ENCODE data around the gene BCAR1.
A peak's percentile ranks its signal among the peaks of the same experiment; 100 is the strongest.

BCAR1 gene

DNA sequence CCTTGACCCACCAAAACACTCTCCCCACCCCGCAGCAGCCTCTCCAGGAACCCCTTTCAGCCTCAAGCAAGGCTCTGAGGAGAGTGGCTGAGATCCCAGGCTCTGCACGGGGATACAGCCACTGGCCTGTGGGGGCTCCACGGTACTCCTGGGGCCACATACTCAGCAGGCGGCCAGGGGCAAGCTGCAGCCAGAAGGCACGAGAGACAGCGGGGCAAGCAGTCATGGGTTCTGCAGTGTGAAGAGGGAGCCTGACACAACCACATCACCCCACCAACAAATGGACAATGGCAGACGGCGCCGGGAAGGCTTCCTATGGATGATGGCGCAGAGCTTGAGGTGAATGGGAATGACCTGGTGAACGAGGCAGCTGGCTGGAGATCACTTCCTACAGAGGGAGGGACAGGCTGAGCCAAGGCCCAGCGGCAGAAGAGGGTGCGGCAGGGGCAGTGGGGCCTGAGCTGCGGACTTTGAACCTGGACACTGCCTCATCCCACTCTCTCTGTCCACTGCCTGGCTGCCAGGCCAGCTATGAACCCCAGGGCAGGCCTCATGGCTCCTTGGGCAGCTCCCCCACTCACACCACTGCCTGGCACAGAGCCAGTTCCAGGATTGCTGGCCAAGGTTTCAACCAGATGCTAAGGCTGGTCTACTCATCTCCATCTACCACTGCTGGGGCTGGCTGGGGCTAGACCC is 10.8 kb upstream of the BCAR1 start:
- H3K4me1 ChIP-seq (ENCODE audit: control insufficient read depth in 1 of 2, insufficient read depth in 2 of 2, low read length in 2 of 2), result peaks cover 24 to 65% of the 10 kb centered on the region in 2 donors
- H3K36me3 ChIP-seq (ENCODE audit: control insufficient read depth in 1 of 2, insufficient read depth in 2 of 2, low read length in 2 of 2), result no peaks in the 10 kb centered on the region

DNA sequence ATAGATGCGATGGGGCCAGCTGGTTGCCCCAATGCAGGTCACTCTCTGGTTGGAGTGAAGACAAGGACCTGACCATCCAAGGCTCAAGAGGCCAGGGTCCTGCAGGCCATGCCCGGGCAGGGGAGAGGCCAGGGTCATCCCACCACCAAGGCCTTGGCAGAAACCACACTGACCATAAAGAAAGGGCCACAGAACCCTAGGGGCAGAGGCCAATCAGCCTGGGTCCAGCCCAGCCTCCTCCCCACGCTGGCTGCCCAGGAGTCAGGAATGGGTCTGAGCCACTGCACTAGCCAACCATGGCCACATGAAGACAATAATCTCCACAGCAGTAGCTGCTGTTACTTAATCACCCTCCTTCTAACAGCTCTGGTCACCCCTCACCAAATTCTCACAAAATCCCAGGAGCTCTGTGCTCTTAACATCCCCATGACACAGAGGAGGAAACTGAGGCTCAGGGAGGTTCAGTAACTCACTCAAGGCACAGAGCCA is 10.2 kb upstream of the BCAR1 start:
- Histone ChIP-seq H3K36me3 (ENCODE audit: control insufficient read depth in 1 of 2, insufficient read depth in 2 of 2, low read length in 2 of 2) (no peaks in the 10 kb centered on the region), H3K27me3 (ENCODE audit: low read depth, low read length) (no peaks in the 10 kb centered on the region), H3K9me3 (ENCODE audit: control insufficient read depth in 1 of 2, low read length in 2 of 2) (no peaks in the 10 kb centered on the region), H3K4me3 (ENCODE audit: low read depth in 1 of 2, low read length in 2 of 2) (no peak overlapping the region), H3K27ac (ENCODE audit: low read length) (no peak overlapping the region), H3K4me1 (ENCODE audit: control insufficient read depth in 1 of 2, insufficient read depth in 2 of 2, low read length in 2 of 2) (peaks cover 26 to 67% of the 10 kb centered on the region in 2 donors)

More for the DNA sequence above, 10.8 kb upstream of the BCAR1 start:
- Histone ChIP-seq H3K4me3 (ENCODE audit: low read depth in 1 of 2, low read length in 2 of 2) (no peak overlapping the region), H3K27ac (ENCODE audit: low read length) (no peak overlapping the region), H3K27me3 (ENCODE audit: low read depth, low read length) (no peaks in the 10 kb centered on the region), H3K9me3 (ENCODE audit: control insufficient read depth in 1 of 2, low read length in 2 of 2) (no peaks in the 10 kb centered on the region)

DNA sequence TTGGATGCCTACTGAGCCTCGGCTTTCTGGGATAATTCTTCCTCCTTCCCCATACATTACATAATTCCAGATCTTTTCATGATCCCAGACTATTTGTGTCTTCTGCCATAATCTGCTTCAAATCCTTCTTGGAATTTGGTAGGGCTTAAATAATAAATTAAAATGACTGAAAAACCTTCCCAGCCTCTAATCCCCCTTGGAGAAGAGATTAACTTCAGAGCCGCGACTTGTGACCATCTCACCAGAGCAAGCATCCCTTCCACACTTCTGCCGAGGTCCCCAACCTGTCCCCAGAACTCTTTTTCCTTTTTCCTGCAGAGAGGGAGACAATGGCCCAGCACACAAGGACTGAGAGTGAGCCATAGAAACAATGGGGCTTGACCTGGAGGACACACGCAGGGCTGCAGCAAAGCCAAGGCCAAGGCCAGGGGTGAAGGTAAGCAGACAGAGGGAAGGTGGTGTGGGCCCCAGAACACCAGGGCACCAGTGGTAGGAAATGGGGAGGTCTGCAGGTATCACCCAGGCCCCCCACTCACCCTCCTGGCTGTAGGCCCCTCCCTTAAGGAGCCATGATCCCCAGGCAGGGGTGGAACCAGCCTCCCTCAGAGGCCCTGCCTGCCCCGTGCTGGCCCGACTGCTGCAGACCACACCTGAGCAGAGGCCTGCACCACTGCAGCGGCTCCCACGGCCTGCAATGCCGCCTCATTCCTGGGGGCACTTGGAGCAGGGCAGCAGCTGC is 9.6 kb upstream of the BCAR1 start:
- H3K4me3 ChIP-seq (ENCODE audit: low read depth in 1 of 2, low read length in 2 of 2), result no peak overlapping the region
- H3K4me1 ChIP-seq (ENCODE audit: control insufficient read depth in 1 of 2, insufficient read depth in 2 of 2, low read length in 2 of 2), result peaks cover 27 to 67% of the 10 kb centered on the region in 2 donors

DNA sequence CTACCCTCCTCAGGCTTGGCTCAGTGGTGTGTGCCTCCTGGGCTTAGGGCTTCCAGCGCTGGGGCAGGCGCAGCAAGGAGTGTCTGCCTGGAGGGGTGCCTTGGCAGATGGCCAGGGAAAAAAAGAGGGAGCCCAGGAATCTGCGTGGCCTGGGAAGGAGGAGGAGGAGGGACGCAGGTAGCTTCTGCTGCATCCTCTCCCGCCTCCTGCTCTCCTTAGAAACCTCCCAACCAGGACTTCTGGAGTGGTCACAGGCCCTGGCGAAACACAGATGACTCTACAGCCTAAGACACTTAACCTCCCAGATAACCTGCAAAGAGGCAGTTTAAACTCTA is 7.3 kb upstream of the BCAR1 start:
- H3K27ac ChIP-seq (ENCODE audit: low read length), result no peak overlapping the region
- H3K36me3 ChIP-seq (ENCODE audit: control insufficient read depth in 1 of 2, insufficient read depth in 2 of 2, low read length in 2 of 2), result no peaks in the 10 kb centered on the region
- H3K4me3 ChIP-seq (ENCODE audit: low read depth in 1 of 2, low read length in 2 of 2), result no peak overlapping the region
- H3K4me1 ChIP-seq (ENCODE audit: control insufficient read depth in 1 of 2, insufficient read depth in 2 of 2, low read length in 2 of 2), result peaks cover 22 to 79% of the 10 kb centered on the region in 2 donors
- H3K27me3 ChIP-seq (ENCODE audit: low read depth, low read length), result no peaks in the 10 kb centered on the region
- H3K9me3 ChIP-seq (ENCODE audit: control insufficient read depth in 1 of 2, low read length in 2 of 2), result no peaks in the 10 kb centered on the region

More for the DNA sequence above, 9.6 kb upstream of the BCAR1 start:
- Histone ChIP-seq H3K27me3 (ENCODE audit: low read depth, low read length) (no peaks in the 10 kb centered on the region), H3K36me3 (ENCODE audit: control insufficient read depth in 1 of 2, insufficient read depth in 2 of 2, low read length in 2 of 2) (no peaks in the 10 kb centered on the region), H3K9me3 (ENCODE audit: control insufficient read depth in 1 of 2, low read length in 2 of 2) (no peaks in the 10 kb centered on the region), H3K27ac (ENCODE audit: low read length) (no peak overlapping the region)

DNA sequence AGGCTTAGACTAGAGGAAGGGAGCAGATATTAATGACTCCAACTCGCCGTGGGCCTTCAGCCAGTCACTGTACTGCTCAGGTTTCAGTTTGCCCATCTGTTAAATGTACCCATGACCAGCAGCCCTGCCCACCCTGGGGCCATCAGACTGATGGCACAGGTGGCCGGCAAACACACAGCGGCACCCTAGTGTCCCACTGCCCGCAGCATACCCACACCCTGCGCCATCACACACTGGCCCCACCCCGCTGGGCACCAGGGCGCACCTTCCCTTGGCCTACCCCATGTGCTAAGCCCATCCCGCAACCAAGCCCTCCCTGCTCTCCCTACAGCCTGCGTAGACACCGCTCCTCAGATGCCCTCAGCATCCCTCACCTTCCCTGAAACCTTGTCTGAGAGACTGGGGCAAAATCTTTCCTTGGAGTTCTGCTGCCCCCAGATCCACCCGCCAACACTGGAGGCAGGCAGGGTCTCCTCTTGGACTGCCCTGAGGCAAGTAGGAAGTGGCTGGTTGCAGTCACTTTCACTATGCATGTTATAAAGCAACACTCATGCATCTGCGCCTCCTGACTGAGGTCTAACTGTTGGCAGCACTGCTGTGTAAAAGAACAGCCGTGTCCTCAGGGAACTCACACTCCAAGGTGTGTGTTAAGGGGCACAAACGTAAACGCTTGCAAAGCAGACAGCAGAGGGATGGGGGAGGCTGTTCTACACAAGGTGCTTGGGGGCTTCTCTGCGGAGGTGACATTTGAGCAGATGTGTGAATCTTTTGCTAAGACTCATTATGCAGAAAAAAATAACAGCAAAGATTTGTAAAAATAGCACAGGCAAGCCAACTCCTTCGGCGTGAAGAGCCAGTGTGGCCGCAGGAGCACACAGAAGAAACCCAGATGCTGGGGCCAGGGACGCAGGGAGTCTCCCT is 6.7 kb upstream of the BCAR1 start:
- Histone ChIP-seq H3K4me1 (ENCODE audit: control insufficient read depth in 1 of 2, insufficient read depth in 2 of 2, low read length in 2 of 2) (peaks cover 18 to 79% of the 10 kb centered on the region in 2 donors), H3K27me3 (ENCODE audit: low read depth, low read length) (no peaks in the 10 kb centered on the region), H3K27ac (ENCODE audit: low read length) (no peak overlapping the region), H3K36me3 (ENCODE audit: control insufficient read depth in 1 of 2, insufficient read depth in 2 of 2, low read length in 2 of 2) (no peaks in the 10 kb centered on the region), H3K4me3 (ENCODE audit: low read depth in 1 of 2, low read length in 2 of 2) (no peak overlapping the region), H3K9me3 (ENCODE audit: control insufficient read depth in 1 of 2, low read length in 2 of 2) (no peaks in the 10 kb centered on the region)

DNA sequence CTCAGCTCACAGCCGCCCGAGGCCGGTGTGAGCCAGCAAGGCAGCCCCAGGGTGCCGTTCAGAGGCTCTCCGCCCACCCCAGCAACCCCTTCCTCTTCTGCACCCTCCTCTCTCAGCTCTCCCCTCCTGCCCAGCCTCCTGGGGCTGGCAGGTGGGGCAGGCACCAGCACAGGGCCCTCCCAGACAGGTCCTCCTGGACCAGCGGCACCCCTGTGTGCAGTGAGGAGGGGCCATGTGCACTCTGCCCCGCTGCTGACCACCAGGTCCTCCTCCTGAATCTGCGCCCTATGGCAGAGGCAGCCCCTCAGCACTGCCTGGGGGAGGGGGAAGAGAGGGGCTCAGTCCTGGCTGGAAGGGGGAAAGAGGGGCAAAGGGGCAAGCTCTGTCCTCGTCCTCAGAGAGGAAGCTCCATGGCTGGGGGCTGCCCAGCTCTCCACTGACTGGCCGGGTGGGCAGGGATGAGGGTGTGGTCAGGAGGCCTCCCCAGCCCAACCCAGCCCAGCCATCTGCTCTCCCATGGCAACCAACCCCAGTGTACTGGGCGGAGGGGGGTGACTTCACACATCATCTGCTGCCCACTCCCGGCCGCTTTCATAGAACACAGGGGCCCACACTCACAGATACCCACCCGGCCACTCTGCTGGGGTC is 5.4 kb upstream of the BCAR1 start:
- H3K36me3 ChIP-seq (ENCODE audit: control insufficient read depth in 1 of 2, insufficient read depth in 2 of 2, low read length in 2 of 2), result no peaks in the 10 kb centered on the region
- peaks cover 25 to 80% of the 10 kb centered on the region in 2 donors for H3K4me1 ChIP-seq (ENCODE audit: control insufficient read depth in 1 of 2, insufficient read depth in 2 of 2, low read length in 2 of 2)
- no peak overlapping the region for H3K27ac ChIP-seq (ENCODE audit: low read length)
- H3K4me3 ChIP-seq (ENCODE audit: low read depth in 1 of 2, low read length in 2 of 2), result peak overlapping the region in 1 of 2 donors; percentile 27
- H3K27me3 ChIP-seq (ENCODE audit: low read depth, low read length), result no peaks in the 10 kb centered on the region
- no peaks in the 10 kb centered on the region for H3K9me3 ChIP-seq (ENCODE audit: control insufficient read depth in 1 of 2, low read length in 2 of 2)

GRCh38 chr16:75256059-75256571 is 4.7 kb upstream of the BCAR1 start:
- Histone ChIP-seq H3K27ac (ENCODE audit: low read length) (no peak overlapping the region), H3K4me3 (ENCODE audit: low read depth in 1 of 2, low read length in 2 of 2) (peak overlapping the region in 1 of 2 donors; percentile 27), H3K9me3 (ENCODE audit: control insufficient read depth in 1 of 2, low read length in 2 of 2) (no peaks in the 10 kb centered on the region), H3K27me3 (ENCODE audit: low read depth, low read length) (no peaks in the 10 kb centered on the region), H3K4me1 (ENCODE audit: control insufficient read depth in 1 of 2, insufficient read depth in 2 of 2, low read length in 2 of 2) (peaks cover 23 to 77% of the 10 kb centered on the region in 2 donors), H3K36me3 (ENCODE audit: control insufficient read depth in 1 of 2, insufficient read depth in 2 of 2, low read length in 2 of 2) (no peaks in the 10 kb centered on the region)

DNA sequence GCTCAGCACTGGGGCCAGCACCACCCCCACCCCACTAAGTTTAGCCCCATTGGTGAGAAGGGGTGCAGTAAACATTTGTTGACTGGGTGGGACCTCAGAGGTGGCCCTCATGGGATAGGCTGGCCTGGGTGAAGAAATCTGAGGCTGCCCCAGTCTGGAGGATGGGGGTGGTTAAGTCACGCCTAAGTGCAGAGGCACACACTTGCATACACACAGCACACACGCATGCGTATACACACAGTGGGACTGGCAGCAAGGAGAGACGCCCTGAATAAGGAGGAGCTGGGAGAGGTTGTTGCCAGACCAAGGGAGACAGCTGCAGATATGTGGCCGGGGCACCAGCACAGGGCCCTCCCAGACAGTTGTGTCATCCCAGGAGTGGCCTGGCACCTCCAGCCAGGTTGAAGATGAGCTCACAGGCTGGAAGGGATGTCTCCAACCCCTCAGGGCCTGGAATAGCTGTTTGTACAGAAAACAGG is 3.0 kb upstream of the BCAR1 start:
- no peak overlapping the region for H3K4me3 ChIP-seq (ENCODE audit: low read depth in 1 of 2, low read length in 2 of 2)
- no peaks in the 10 kb centered on the region for H3K9me3 ChIP-seq (ENCODE audit: control insufficient read depth in 1 of 2, low read length in 2 of 2)
- H3K27ac ChIP-seq (ENCODE audit: low read length), result no peak overlapping the region
- peaks cover 23 to 91% of the 10 kb centered on the region in 2 donors for H3K4me1 ChIP-seq (ENCODE audit: control insufficient read depth in 1 of 2, insufficient read depth in 2 of 2, low read length in 2 of 2)
- H3K36me3 ChIP-seq (ENCODE audit: control insufficient read depth in 1 of 2, insufficient read depth in 2 of 2, low read length in 2 of 2), result no peaks in the 10 kb centered on the region
- H3K27me3 ChIP-seq (ENCODE audit: low read depth, low read length), result no peaks in the 10 kb centered on the region

DNA sequence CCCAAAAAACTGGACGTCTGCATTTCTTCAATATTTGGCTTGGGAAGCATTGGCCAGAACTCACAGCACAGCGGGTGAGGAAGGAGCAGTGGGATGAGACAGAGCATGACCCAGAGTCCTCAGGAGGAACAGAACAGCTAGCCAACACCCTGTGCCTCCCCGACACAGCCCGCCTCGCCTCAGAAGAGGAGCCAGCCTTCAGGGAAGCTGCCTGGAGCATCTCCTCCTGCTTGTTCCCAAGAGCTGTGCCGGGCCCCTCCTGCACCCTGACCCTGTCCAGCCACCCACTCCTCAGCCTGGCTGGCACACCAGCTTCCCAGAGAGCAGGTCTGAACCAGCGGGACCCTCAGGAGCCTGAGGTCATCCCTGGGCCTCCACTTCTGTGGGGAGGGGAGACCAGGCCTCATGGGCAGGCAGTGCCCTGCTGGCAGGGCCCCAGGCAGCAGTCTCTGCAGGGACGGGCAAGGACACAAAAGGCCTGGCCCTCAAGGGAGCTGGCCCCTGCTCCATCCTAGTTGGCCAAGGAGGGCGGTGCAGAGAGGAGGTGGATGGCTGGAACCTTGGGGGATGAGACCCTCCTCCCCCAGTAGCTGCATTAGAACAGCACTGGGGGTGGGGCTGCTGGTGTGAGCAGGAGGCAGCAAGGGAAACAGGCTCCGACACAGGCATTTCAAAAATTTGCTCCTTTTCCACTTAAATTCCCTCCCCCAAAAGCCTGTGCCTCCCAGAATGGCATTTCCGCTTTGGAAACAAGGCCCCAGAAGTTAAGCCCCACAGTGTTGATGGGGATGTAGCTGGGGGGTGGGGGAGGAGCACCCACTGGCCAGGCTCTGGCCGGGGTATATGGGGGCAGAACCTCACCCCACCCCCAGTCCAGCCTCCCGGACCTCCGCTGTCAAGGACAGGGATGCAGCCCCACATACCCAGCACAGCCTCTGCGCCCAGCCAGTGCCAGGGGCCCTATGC is 1.8 kb upstream of the BCAR1 start:
- Histone ChIP-seq H3K27me3 (ENCODE audit: low read depth, low read length) (no peaks in the 10 kb centered on the region), H3K36me3 (ENCODE audit: control insufficient read depth in 1 of 2, insufficient read depth in 2 of 2, low read length in 2 of 2) (no peaks in the 10 kb centered on the region), H3K27ac (ENCODE audit: low read length) (peak overlapping the region; percentile 56), H3K9me3 (ENCODE audit: control insufficient read depth in 1 of 2, low read length in 2 of 2) (no peaks in the 10 kb centered on the region), H3K4me1 (ENCODE audit: control insufficient read depth in 1 of 2, insufficient read depth in 2 of 2, low read length in 2 of 2) (peaks cover 21 to 92% of the 10 kb centered on the region in 2 donors), H3K4me3 (ENCODE audit: low read depth in 1 of 2, low read length in 2 of 2) (no peak overlapping the region)

Measured in muscle layer of duodenum (tissue), 2 donors.